ENCODE data around the gene RGL1.

The RGL1 gene

DNA sequence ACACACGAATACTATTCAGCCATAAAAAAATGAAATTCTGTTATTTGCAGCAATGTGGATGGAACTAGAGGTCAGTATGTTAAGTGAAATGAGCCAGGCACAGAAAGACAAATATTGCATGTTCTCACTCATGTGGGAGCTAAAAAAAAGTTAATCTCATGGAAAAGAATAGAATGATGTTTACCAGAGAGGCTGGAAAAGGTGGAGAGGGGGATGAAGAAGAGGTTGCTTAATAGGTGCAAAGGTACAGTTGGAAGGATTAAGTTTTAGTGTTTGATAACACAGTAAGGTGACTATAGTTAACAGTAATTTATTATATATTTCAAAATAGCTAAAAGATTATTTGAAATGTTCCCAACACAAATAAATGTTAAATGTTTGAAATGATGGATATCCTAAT lies 10.8 kb upstream of the RGL1 start:
- Histone ChIP-seq H3K9me3 (ENCODE audit: low read length) (0 out of 2 replicates have a peak, but pooled peaks cover 3% of the 10 kb centered on the region), H3K4me2 (ENCODE audit: low read length) (no peak overlapping the region), H3K4me1 (ENCODE audit: insufficient read depth, low read length, severe bottlenecking) (no peaks in the 10 kb centered on the region), H3K36me3 (ENCODE audit: insufficient read depth, low read length) (no peaks in the 10 kb centered on the region), H3K9ac (ENCODE audit: low read length) (no peak overlapping the region), H3F3A (ENCODE audit: insufficient read depth, low read length) (no peaks in the 10 kb centered on the region), H2AFZ (ENCODE audit: low read length) (no peak overlapping the region), H4K20me1 (ENCODE audit: insufficient read depth, low read length) (no peaks in the 10 kb centered on the region), H3K27me3 (ENCODE audit: insufficient read depth, low read length) (no peaks in the 10 kb centered on the region), H3K79me2 (ENCODE audit: insufficient read depth, low read length) (no peaks in the 10 kb centered on the region), H3K27ac (ENCODE audit: low read depth, low read length, poor library complexity, severe bottlenecking) (no peak overlapping the region), H3K4me3 (ENCODE audit: low read depth, low read length, poor library complexity, severe bottlenecking) (no peak overlapping the region), H3K9me2 (ENCODE audit: low read depth, low read length) (no peaks in the 10 kb centered on the region)
- no peak for TF ChIP-seq EZH2 (IDR thresholded peaks at IDR 0.05; ENCODE audit: borderline replicate concordance, low read length)
- TF ChIP-seq, protein P1, sequence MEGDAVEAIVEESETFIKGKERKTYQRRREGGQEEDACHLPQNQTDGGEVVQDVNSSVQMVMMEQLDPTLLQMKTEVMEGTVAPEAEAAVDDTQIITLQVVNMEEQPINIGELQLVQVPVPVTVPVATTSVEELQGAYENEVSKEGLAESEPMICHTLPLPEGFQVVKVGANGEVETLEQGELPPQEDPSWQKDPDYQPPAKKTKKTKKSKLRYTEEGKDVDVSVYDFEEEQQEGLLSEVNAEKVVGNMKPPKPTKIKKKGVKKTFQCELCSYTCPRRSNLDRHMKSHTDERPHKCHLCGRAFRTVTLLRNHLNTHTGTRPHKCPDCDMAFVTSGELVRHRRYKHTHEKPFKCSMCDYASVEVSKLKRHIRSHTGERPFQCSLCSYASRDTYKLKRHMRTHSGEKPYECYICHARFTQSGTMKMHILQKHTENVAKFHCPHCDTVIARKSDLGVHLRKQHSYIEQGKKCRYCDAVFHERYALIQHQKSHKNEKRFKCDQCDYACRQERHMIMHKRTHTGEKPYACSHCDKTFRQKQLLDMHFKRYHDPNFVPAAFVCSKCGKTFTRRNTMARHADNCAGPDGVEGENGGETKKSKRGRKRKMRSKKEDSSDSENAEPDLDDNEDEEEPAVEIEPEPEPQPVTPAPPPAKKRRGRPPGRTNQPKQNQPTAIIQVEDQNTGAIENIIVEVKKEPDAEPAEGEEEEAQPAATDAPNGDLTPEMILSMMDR (IDR thresholded peaks at IDR 0.05; ENCODE audit: low read length), result no peak

- no peaks in the 10 kb centered on the region for H3K79me2 ChIP-seq (ENCODE audit: insufficient read depth, low read length)
- H3K27me3 ChIP-seq (ENCODE audit: insufficient read depth, low read length), result no peaks in the 10 kb centered on the region
- no peaks in the 10 kb centered on the region for H3K9me2 ChIP-seq (ENCODE audit: low read depth, low read length)
- no peaks in the 10 kb centered on the region for H3K4me1 ChIP-seq (ENCODE audit: insufficient read depth, low read length, severe bottlenecking)
- peaks cover 6% of the 10 kb centered on the region; the same call in 1 of the 2 replicates for H3K9me3 ChIP-seq (ENCODE audit: low read length)
- no peak overlapping the region for H2AFZ ChIP-seq (ENCODE audit: low read length)
- no peak overlapping the region for H3K9ac ChIP-seq (ENCODE audit: low read length)
- H3K4me2 ChIP-seq (ENCODE audit: low read length), result no peak overlapping the region
- no peaks in the 10 kb centered on the region for H3F3A ChIP-seq (ENCODE audit: insufficient read depth, low read length)
- no peaks in the 10 kb centered on the region for H4K20me1 ChIP-seq (ENCODE audit: insufficient read depth, low read length)
- TF ChIP-seq EZH2 (IDR thresholded peaks at IDR 0.05; ENCODE audit: borderline replicate concordance, low read length), result no peak
- TF ChIP-seq, protein P1 (IDR thresholded peaks at IDR 0.05; ENCODE audit: low read length), result no peak
- H3K27ac ChIP-seq (ENCODE audit: low read depth, low read length, poor library complexity, severe bottlenecking), result no peak overlapping the region
- H3K4me3 ChIP-seq (ENCODE audit: low read depth, low read length, poor library complexity, severe bottlenecking), result no peak overlapping the region
- H3K36me3 ChIP-seq (ENCODE audit: insufficient read depth, low read length), result no peaks in the 10 kb centered on the region
Observed at GRCh38 chr1:183800449-183800848, 4.5 kb upstream of the RGL1 start.

DNA sequence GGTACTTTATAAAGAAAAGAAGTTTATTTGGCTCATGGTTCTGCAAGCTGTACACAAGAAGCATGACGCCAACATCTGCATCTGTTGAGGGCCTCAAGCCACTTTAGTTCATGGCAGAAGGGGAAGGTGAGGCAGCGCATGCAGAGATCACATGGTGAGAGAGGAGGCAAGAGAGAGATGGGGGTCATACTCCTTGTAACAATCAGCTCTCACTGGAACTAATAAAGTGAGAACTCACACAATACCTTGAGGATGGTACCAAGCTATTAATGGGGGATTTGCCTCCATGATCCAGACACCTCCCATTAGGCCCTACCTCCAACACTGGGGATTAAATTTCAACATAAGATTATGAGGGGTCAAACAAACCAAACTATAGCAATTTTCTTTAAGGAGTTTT lies 3.3 kb upstream of the RGL1 start:
- no peaks in the 10 kb centered on the region for H3K4me1 ChIP-seq (ENCODE audit: insufficient read depth, low read length, severe bottlenecking)
- H3K4me3 ChIP-seq (ENCODE audit: low read depth, low read length, poor library complexity, severe bottlenecking), result no peak overlapping the region
- H3K79me2 ChIP-seq (ENCODE audit: insufficient read depth, low read length), result no peaks in the 10 kb centered on the region
- no peaks in the 10 kb centered on the region for H3K27me3 ChIP-seq (ENCODE audit: insufficient read depth, low read length)
- no peak overlapping the region for H3K27ac ChIP-seq (ENCODE audit: low read depth, low read length, poor library complexity, severe bottlenecking)
- no peak overlapping the region for H3K4me2 ChIP-seq (ENCODE audit: low read length)
- TF ChIP-seq, protein P1 (IDR thresholded peaks at IDR 0.05; ENCODE audit: low read length), result no peak
- TF ChIP-seq EZH2 (IDR thresholded peaks at IDR 0.05; ENCODE audit: borderline replicate concordance, low read length), result no peak
- no peak overlapping the region for H2AFZ ChIP-seq (ENCODE audit: low read length)
- H3K9me2 ChIP-seq (ENCODE audit: low read depth, low read length), result no peaks in the 10 kb centered on the region
- H4K20me1 ChIP-seq (ENCODE audit: insufficient read depth, low read length), result no peaks in the 10 kb centered on the region
- no peak overlapping the region for H3K9ac ChIP-seq (ENCODE audit: low read length)
- H3K9me3 ChIP-seq (ENCODE audit: low read length), result peaks cover 6% of the 10 kb centered on the region; the same call in 1 of the 2 replicates
- no peaks in the 10 kb centered on the region for H3F3A ChIP-seq (ENCODE audit: insufficient read depth, low read length)
- H3K36me3 ChIP-seq (ENCODE audit: insufficient read depth, low read length), result no peaks in the 10 kb centered on the region
